ENCODE data around the gene XRCC4. TPM values are rescaled to one million over a fixed set of nuclear protein-coding genes. Genes with fewer than 3 reads are reported as not detected.

XRCC4 gene
- total RNA-seq, 1 experiment from 2014 or later: 10.8 TPM

DNA sequence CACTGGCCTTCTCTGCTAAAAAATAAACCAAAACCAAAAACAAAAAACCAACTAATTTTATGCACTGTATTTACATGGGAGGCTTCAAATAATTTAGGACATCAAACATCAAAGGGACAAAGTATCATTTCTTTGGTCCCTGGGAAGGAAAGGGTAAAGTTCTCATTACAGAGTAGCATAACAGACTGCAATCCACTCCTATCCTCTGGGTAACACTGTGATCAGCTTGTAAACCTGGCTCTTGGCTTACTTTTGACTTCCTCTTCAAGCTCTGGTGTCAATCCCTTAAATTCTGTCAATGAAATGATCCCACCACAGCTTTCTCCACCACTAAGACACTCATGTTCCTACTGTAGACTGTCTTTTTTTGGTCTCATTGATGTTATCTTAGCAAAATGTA, 324.4 kb downstream of the XRCC4 start:
- H3K79me1 ChIP-seq (ENCODE audit: insufficient read depth, low read depth, low read length, poor library complexity, severe bottlenecking): no peaks in the 10 kb centered on the region
- no peaks in the 10 kb centered on the region for H3K9me3 Mint-ChIP-seq
- H4K20me1 ChIP-seq (ENCODE audit: control insufficient read depth, insufficient read depth, insufficient read length): no peaks in the 10 kb centered on the region
- no peak overlapping the region for H3K4ac ChIP-seq (ENCODE audit: low read depth, low read length)
- no peak overlapping the region for H2AFZ ChIP-seq (ENCODE audit: low read length)
- no peaks in the 10 kb centered on the region for H3K36me3 Mint-ChIP-seq (ENCODE audit: insufficient read depth in 1 of 3, low read depth in 3 of 3)
- H3K23me2 ChIP-seq (ENCODE audit: insufficient read length, low read depth, low read length, poor library complexity, severe bottlenecking): no peaks in the 10 kb centered on the region
- H3K9ac ChIP-seq (ENCODE audit: extremely low read depth, insufficient read length, low read length): no peak overlapping the region
- no peaks in the 10 kb centered on the region for H3K27me3 Mint-ChIP-seq (ENCODE audit: low read depth)
- peaks cover 17 to 27% of the 10 kb centered on the region in 2 experiments for H3K4me1 Mint-ChIP-seq
- H3K27ac Mint-ChIP-seq: no peak overlapping the region
- no peak for DNase-seq
- H2BK12ac ChIP-seq (ENCODE audit: insufficient read length, low read depth, low read length): no peak overlapping the region
- no peak overlapping the region for H3K14ac ChIP-seq (ENCODE audit: insufficient read depth, low read length)
- no peaks in the 10 kb centered on the region for H3K27me3 ChIP-seq (ENCODE audit: insufficient read depth, low read length)
- H3K79me2 ChIP-seq (ENCODE audit: insufficient read depth, low read length): no peaks in the 10 kb centered on the region
- no peak overlapping the region for H4K5ac ChIP-seq (ENCODE audit: insufficient read length, low read depth, low read length)
- no peak overlapping the region for H4K91ac ChIP-seq (ENCODE audit: insufficient read length, low read depth, low read length)
- TF ChIP-seq, protein P1, sequence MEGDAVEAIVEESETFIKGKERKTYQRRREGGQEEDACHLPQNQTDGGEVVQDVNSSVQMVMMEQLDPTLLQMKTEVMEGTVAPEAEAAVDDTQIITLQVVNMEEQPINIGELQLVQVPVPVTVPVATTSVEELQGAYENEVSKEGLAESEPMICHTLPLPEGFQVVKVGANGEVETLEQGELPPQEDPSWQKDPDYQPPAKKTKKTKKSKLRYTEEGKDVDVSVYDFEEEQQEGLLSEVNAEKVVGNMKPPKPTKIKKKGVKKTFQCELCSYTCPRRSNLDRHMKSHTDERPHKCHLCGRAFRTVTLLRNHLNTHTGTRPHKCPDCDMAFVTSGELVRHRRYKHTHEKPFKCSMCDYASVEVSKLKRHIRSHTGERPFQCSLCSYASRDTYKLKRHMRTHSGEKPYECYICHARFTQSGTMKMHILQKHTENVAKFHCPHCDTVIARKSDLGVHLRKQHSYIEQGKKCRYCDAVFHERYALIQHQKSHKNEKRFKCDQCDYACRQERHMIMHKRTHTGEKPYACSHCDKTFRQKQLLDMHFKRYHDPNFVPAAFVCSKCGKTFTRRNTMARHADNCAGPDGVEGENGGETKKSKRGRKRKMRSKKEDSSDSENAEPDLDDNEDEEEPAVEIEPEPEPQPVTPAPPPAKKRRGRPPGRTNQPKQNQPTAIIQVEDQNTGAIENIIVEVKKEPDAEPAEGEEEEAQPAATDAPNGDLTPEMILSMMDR (conservative IDR thresholded peaks at IDR 0.05): no peak
- no peak overlapping the region for H3K23ac ChIP-seq (ENCODE audit: insufficient read length, low read depth, low read length)
- H4K8ac ChIP-seq (replicated peaks; ENCODE audit: insufficient read length, low read depth, low read length): no peak overlapping the region
- no peak overlapping the region for H3K27ac ChIP-seq (ENCODE audit: insufficient read length, low read depth, low read length)
- H3T11ph ChIP-seq (ENCODE audit: low read length): no peak overlapping the region
- H2BK15ac ChIP-seq (ENCODE audit: low read depth, low read length): no peak overlapping the region
- H3K4me3 Mint-ChIP-seq: no peak overlapping the region
- H2BK20ac ChIP-seq (ENCODE audit: low read depth, low read length, poor library complexity, severe bottlenecking): no peak overlapping the region
- H2BK5ac ChIP-seq (ENCODE audit: insufficient read length, low read length): no peak overlapping the region
- H2BK120ac ChIP-seq (ENCODE audit: low read depth, low read length, poor library complexity, severe bottlenecking): no peak overlapping the region
- no peak overlapping the region for H3K56ac ChIP-seq (ENCODE audit: insufficient read length, low read depth, low read length)
- H3K4me1 ChIP-seq (ENCODE audit: insufficient read depth, low read length): peaks cover 4% of the 10 kb centered on the region; the same call in 1 of the 2 replicates
- no peak overlapping the region for H3K4me2 ChIP-seq (ENCODE audit: insufficient read depth, insufficient read length, low read length)
- H3K18ac ChIP-seq (ENCODE audit: insufficient read length, low read depth, low read length): no peak overlapping the region
- H3K9me3 ChIP-seq (ENCODE audit: control insufficient read depth, low read depth, low read length): no peaks in the 10 kb centered on the region
- no peak overlapping the region for H2AK5ac ChIP-seq (ENCODE audit: insufficient read length, low read length)

Other genes with a start within 250 kb of the XRCC4 start
- gene TMEM167A, start 153 bp upstream of the XRCC4 start, total RNA-seq (2021): 139 and 144 TPM in 2 replicates